CD4-positive, alpha-beta T cell (primary cell): ENCODE measurements around the gene PTCRA. TPM values are rescaled to one million over a fixed set of nuclear protein-coding genes. Genes with fewer than 3 reads are reported as not detected.
A peak's percentile ranks its signal among the peaks of the same experiment; 100 is the strongest.

Experiments
- ATAC-seq: fragments of 200-7000 bp; cut with Tn5 transposase; one replicate; pipeline ENCODE4 v1.10.0; 2022; ENCODE audit warnings: mild to moderate bottlenecking; ENCODE audit not compliant: poor library complexity
- CTCF ChIA-PET: fragments of 350-600 bp; sonication (Branson Sonifier 250); formaldehyde crosslinking; loops from one replicate; lab custom pipeline; 2021; ENCODE audit warnings: antibody characterized with exemption, inconsistent platforms; lab: Charles Lee
- POLR2A ChIA-PET: fragments of 350-600 bp; sonication (Branson Sonifier 250); formaldehyde crosslinking; loops from one replicate; lab custom pipeline; 2021; ENCODE audit warnings: antibody characterized with exemption, inconsistent platforms; lab: Charles Lee
- DNase-seq, 14 experiments: peaks; one replicate each; pipeline ENCODE4 v3.0.0-alpha.2; 2013 to 2020; ENCODE audit warnings: mixed read lengths in 2 of 14
- H3K27ac ChIP-seq, 2 donors: one replicate each; pipeline versions ENCODE4 v1.5.1 to v1.7.0; 2013; ENCODE audit warnings: low read length in 2 of 2, low read depth in 1 of 2, mild to moderate bottlenecking in 1 of 2
- H3K27me3 ChIP-seq, 2 experiments: 1 replicate in 1 of 2; 2 replicates in 1 of 2; pipeline versions ENCODE4 v1.6.1 to v1.7.0; 2013; ENCODE audit warnings: low read length in 2 of 2, control low read depth in 1 of 2, mild to moderate bottlenecking in 1 of 2, moderate library complexity in 1 of 2; ENCODE audit not compliant: insufficient read depth in 2 of 2, control insufficient read depth in 1 of 2
- H3K36me3 ChIP-seq: one replicate; pipeline ENCODE4 v1.6.1; 2013; ENCODE audit warnings: low read length, control low read depth; ENCODE audit not compliant: insufficient read depth
- H3K4me1 ChIP-seq: one replicate; pipeline ENCODE4 v1.6.1; 2013; ENCODE audit warnings: low read length, control low read depth; ENCODE audit not compliant: insufficient read depth
- H3K4me3 ChIP-seq: one replicate; pipeline ENCODE4 v1.5.1; 2013; ENCODE audit warnings: mild to moderate bottlenecking, low read length, moderate library complexity
- H3K9me3 ChIP-seq, 2 experiments: 1 replicate in 1 of 2; 2 replicates in 1 of 2; pipeline versions ENCODE4 v1.6.1 to v1.7.0; 2013; ENCODE audit warnings: low read length in 2 of 2, mild to moderate bottlenecking in 2 of 2, control low read depth in 1 of 2, moderate library complexity in 1 of 2; ENCODE audit not compliant: control insufficient read depth in 1 of 2, insufficient read depth in 1 of 2
- H3K27ac Mint-ChIP-seq: one replicate; pipeline ENCODE4 v1.8.0; 2020; ENCODE audit warnings: mixed read lengths
- H3K27me3 Mint-ChIP-seq: one replicate; pipeline ENCODE4 v1.8.0; 2021; ENCODE audit warnings: mixed read lengths
- H3K36me3 Mint-ChIP-seq: one replicate; pipeline ENCODE4 v1.8.0; 2021; ENCODE audit warnings: low read depth, mixed read lengths
- H3K4me1 Mint-ChIP-seq: one replicate; pipeline ENCODE4 v1.8.0; 2021; ENCODE audit warnings: low read depth, mixed read lengths
- H3K4me3 Mint-ChIP-seq: one replicate; pipeline ENCODE4 v1.8.0; 2020; ENCODE audit warnings: mild to moderate bottlenecking, mixed read lengths
- H3K9me3 Mint-ChIP-seq: one replicate; pipeline ENCODE4 v1.8.0; 2020; ENCODE audit warnings: mixed read lengths
- intact Hi-C, 2 experiments: fragments of 100-400 bp; cut with DNase I in 1 of 2; cut with micrococcal nuclease in 1 of 2; formaldehyde crosslinking; loops; one replicate each; pipeline versions ENCODE4 v1.15.1 to v1.9.0; 2023 to 2025; cut with DNase I, micrococcal nuclease
- polyA plus RNA-seq, 2 donors: library from polyadenylated mRNA; unstranded; fragments of 120-200 nt; gene quantifications; one replicate each; pipeline ENCODE4 v1.2.1, GENCODE V29; 2013
- total RNA-seq, 174 experiments: library from RNA in 2 of 174; stranded (reverse) in 2 of 174; gene quantifications; one replicate each; pipeline ENCODE4 v1.2.3 and lab custom pipeline; 2021 to 2026
- TF ChIP-seq, protein P1 (sequence below): fragments of 200-600 bp; IDR thresholded peaks from one replicate; pipeline ENCODE4 v1.8.0; 2022; ENCODE audit warnings: antibody characterized with exemption, mild to moderate bottlenecking

The PTCRA gene, protein sequence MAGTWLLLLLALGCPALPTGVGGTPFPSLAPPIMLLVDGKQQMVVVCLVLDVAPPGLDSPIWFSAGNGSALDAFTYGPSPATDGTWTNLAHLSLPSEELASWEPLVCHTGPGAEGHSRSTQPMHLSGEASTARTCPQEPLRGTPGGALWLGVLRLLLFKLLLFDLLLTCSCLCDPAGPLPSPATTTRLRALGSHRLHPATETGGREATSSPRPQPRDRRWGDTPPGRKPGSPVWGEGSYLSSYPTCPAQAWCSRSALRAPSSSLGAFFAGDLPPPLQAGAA
- total RNA-seq (not detected), total RNA-seq (lab: John Stamatoyannopoulos, UW) (0 to 2.5 (median 0) reads per million in 172 experiments)
- 0.86 TPM for polyA plus RNA-seq (2013, experiment 1 of 2)
- polyA plus RNA-seq (2013, experiment 2 of 2) = 0.63 TPM

DNA sequence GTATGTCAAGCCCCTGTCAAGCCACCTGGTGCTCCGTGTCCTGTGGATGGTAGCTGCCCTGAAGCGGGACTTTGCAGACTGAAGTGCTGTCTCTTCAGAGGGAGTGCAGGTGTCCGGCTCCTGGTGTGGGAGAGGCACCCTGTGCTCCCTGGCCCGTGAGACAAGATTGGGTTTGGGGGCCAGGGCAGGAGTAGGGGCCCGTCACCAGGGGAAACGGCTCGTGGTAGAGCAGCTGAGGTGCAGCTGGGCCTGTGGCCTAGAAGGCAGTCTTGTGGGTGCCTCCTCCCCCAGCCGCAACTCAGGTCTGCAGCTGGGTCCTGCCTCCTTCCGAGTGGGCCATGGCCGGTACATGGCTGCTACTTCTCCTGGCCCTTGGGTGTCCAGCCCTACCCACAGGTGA, at the start of gene PTCRA:
PTCRA (plus strand) TSS at position 322 of the 400 bp plus-strand sequence; CDS start at position 339, 17 bp downstream.
- TF ChIP-seq, protein P1, sequence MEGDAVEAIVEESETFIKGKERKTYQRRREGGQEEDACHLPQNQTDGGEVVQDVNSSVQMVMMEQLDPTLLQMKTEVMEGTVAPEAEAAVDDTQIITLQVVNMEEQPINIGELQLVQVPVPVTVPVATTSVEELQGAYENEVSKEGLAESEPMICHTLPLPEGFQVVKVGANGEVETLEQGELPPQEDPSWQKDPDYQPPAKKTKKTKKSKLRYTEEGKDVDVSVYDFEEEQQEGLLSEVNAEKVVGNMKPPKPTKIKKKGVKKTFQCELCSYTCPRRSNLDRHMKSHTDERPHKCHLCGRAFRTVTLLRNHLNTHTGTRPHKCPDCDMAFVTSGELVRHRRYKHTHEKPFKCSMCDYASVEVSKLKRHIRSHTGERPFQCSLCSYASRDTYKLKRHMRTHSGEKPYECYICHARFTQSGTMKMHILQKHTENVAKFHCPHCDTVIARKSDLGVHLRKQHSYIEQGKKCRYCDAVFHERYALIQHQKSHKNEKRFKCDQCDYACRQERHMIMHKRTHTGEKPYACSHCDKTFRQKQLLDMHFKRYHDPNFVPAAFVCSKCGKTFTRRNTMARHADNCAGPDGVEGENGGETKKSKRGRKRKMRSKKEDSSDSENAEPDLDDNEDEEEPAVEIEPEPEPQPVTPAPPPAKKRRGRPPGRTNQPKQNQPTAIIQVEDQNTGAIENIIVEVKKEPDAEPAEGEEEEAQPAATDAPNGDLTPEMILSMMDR = no peak
- Histone ChIP-seq H3K4me3 (no peak within 1 kb of the TSS), H3K36me3 (no peaks in the 10 kb centered on the region), H3K27me3 (peaks cover 7 to 10% of the 10 kb centered on the region in 2 experiments), H3K9me3 (no peaks in the 10 kb centered on the region), H3K4me1 (peaks cover 8% of the 10 kb centered on the region), H3K27ac (no peak within 1 kb of the TSS)
- peaks cover 18% of the 10 kb centered on the region for H3K27me3 Mint-ChIP-seq
- ChIA-PET POLR2A (interaction anchor here (1.9 kb wide), 1 partner anchor 14 kb away, joined by 7 read pairs; the partner anchor contains the start of gene CNPY3), CTCF (interaction anchor here (0.6 kb wide), 1 partner anchor 110 kb away, joined by 3 read pairs; no protein-coding TSS in a partner anchor)
- H3K27ac Mint-ChIP-seq = no peak within 1 kb of the TSS
- DNase-seq = no peak
- H3K36me3 Mint-ChIP-seq = no peaks in the 10 kb centered on the region
- intact Hi-C loops = no loop called here
- no peaks in the 10 kb centered on the region for H3K9me3 Mint-ChIP-seq
- H3K4me1 Mint-ChIP-seq = peaks cover 4% of the 10 kb centered on the region
- no peak for ATAC-seq
- H3K4me3 Mint-ChIP-seq = no peak within 1 kb of the TSS

DNA sequence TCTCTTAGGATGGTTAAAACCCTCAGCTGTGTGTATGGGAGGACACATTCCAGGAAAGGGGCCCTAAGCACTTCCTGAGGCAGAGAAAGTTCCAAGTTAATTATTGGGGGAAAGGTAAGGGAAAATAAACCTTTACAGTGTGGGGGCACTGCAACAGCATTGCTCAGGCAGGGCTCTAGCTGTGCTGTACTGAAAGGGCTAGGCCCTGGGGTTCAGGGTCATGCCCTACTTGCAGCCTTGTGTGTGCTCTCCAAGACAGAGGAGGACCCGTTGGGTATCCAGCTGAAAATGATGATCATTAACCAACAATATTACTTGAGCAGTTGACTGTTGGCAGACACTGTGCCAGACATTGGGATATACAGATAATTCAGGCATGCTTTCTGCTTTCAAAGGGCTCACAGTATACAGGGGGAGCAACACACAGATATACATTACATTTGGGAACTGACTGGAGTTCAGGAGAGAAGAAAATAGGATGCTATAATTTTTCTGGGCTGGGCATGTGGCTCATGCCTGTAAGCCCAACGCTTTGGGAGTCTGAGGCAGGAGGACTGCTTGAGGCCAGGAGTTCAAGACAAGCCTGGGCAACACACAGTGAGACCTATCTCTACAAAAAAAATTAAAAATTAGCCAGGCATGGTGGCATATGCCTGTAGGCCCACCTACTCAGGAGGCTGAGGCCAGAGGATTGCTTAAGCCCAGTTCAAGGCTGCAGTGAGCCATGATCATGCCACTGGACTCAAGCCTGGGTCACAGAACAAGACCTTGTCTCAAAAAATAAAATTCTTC, 45.5 kb upstream of the PTCRA start:
- Histone ChIP-seq H3K9me3 (no peaks in the 10 kb centered on the region), H3K27me3 (no peaks in the 10 kb centered on the region), H3K4me1 (no peaks in the 10 kb centered on the region), H3K4me3 (no peak overlapping the region), H3K27ac (no peak overlapping the region), H3K36me3 (peaks cover 34% of the 10 kb centered on the region)
- no peak for ATAC-seq
- intact Hi-C loops = no loop called here
- H3K27ac Mint-ChIP-seq = peak overlapping the region; percentile 42
- DNase-seq = no peak
- no peak overlapping the region for H3K4me3 Mint-ChIP-seq
- ChIA-PET POLR2A (interaction anchor here (1.3 kb wide), 1 partner anchor 9 kb away, joined by 5 read pairs; the partner anchor contains the start of gene RPL7L1), CTCF (no interaction called here)
- TF ChIP-seq, protein P1 = no peak
- H3K36me3 Mint-ChIP-seq = peaks cover 42% of the 10 kb centered on the region
- H3K4me1 Mint-ChIP-seq = no peaks in the 10 kb centered on the region
- H3K9me3 Mint-ChIP-seq = no peaks in the 10 kb centered on the region
- no peaks in the 10 kb centered on the region for H3K27me3 Mint-ChIP-seq

DNA sequence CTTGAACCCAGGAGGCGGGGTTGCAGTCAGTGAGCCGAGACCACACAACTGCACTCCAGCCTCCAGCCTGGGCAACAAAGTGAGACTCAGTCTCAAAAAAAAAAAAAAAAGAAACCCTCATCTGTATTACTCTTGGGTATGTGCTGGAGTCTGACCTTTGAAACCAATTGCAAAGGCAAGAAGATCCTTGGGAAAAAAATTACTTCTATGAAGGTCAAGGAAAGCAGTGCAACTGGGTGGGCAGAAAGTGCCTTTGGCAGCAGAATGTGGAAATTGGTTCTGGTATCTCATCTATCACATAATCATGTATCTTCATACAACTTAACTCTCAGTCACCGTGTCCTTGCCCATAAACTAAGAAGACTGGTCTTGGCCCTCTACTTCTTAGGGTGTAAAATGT, 44.1 kb upstream of the PTCRA start:
- ChIA-PET POLR2A (interaction anchor here (1.3 kb wide), 1 partner anchor 8 kb away, joined by 5 read pairs; the partner anchor contains the start of gene RPL7L1), CTCF (interaction anchor here (0.7 kb wide), 1 partner anchor 1066 kb away, joined by 5 read pairs; no protein-coding TSS in a partner anchor)
- Mint-ChIP-seq H3K27me3 (no peaks in the 10 kb centered on the region), H3K36me3 (peaks cover 29% of the 10 kb centered on the region), H3K27ac (no peak overlapping the region), H3K4me3 (no peak overlapping the region), H3K4me1 (no peaks in the 10 kb centered on the region), H3K9me3 (no peaks in the 10 kb centered on the region)
- no peaks in the 10 kb centered on the region for H3K9me3 ChIP-seq
- no peak overlapping the region for H3K27ac ChIP-seq
- ATAC-seq (no peak), DNase-seq (no peak)
- no peak overlapping the region for H3K4me3 ChIP-seq
- TF ChIP-seq, protein P1 = no peak
- peaks cover 20% of the 10 kb centered on the region for H3K36me3 ChIP-seq
- no peaks in the 10 kb centered on the region for H3K4me1 ChIP-seq
- H3K27me3 ChIP-seq = no peaks in the 10 kb centered on the region
- intact Hi-C loops = no loop called here
